Suprapubic skin (tissue), 4 donors: Measurements from ENCODE around the gene PRMT5. TPM values are rescaled to one million over a fixed set of nuclear protein-coding genes. Genes with fewer than 3 reads are reported as not detected.
"Not testable (repeated sequence)": the region's sequence is repeated elsewhere in the genome, so short reads cannot be mapped to it uniquely, and the experiment has no call there.

Experiments used
- DNase-seq, 2 donors: peaks; one replicate each; pipeline ENCODE4 v3.0.0-alpha.2; 2019; ENCODE audit warnings: low spot score in 2 of 2
- H3K27ac ChIP-seq: fragments of 200-600 bp; sonication (generic); one replicate; pipeline ENCODE4 v1.5.1; 2019
- H3K27me3 ChIP-seq: fragments of 200-600 bp; sonication (generic); one replicate; pipeline ENCODE4 v1.5.1; 2019
- H3K36me3 ChIP-seq: fragments of 200-600 bp; sonication (generic); one replicate; pipeline ENCODE4 v1.5.1; 2019
- H3K4me1 ChIP-seq: fragments of 200-600 bp; sonication (generic); one replicate; pipeline ENCODE4 v1.5.1; 2019
- H3K4me3 ChIP-seq: fragments of 200-600 bp; sonication (generic); one replicate; pipeline ENCODE4 v1.5.1; 2019; ENCODE audit warnings: mild to moderate bottlenecking
- H3K9me3 ChIP-seq: fragments of 200-600 bp; sonication (generic); one replicate; pipeline ENCODE4 v1.5.1; 2019
- EP300 ChIP-seq: sonication (generic); formaldehyde crosslinking; IDR thresholded peaks from one replicate; pipeline ENCODE4 v1.6.1; 2017; ENCODE audit warnings: antibody characterized with exemption
- POLR2A ChIP-seq, 2 donors: fragments of 450-650 bp; IDR thresholded peaks; one replicate each; pipeline ENCODE4 v1.6.1; 2017; ENCODE audit warnings: antibody characterized with exemption in 2 of 2, mild to moderate bottlenecking in 2 of 2, moderate library complexity in 2 of 2
- POLR2AphosphoS5 ChIP-seq, 3 donors: sonication (generic); formaldehyde crosslinking; IDR thresholded peaks; one replicate each; pipeline ENCODE4 v1.6.1; 2017; ENCODE audit warnings: antibody characterized with exemption in 3 of 3
- WGBS: methylation state at CpG from one replicate; pipeline ENCODE4 v1.1.5; 2018; 5-methylcytosine and 5-hydroxymethylcytosine counted together
- total RNA-seq, 4 donors: library from RNA; depleted of rRNA; stranded (reverse); fragments of >200 nt; gene quantifications; one replicate each; pipeline ENCODE4 v1.1.0, GENCODE V29; 2016
- TF ChIP-seq, protein P1 (sequence below), 2 donors: fragments of 200-600 bp in 1 of 2; fragments of 450-650 bp in 1 of 2; sonication (generic) in 1 of 2; IDR thresholded peaks; one replicate each; pipeline ENCODE4 v1.5.1; 2016 to 2019; ENCODE audit warnings: antibody characterized with exemption in 2 of 2, mild to moderate bottlenecking in 1 of 2, moderate library complexity in 1 of 2

PRMT5 gene
- total RNA-seq, 4 donors from 2014 or later: 44.0 to 58.4 (median 50.3) TPM

DNA sequence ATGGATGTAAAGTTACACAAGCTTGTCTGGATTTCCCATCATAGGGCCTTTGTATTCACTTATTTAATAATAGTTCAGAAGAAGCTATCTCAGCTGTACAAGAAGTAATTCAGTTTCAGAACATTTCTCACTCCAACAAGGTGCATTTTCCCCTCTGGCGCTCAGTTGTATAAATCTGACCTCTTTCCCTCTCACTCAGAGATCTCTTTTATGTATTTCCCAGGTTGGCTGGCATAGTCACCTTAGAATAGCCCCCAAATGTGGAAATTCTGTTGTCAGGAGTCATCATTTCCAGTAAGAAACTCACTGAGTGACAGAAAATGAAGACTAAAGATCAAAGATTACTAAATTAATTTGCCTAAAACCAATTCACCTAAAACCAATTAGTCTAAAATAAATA, 42.0 kb upstream of the PRMT5 start:
- WGBS: 100% methylated on average over 1 of the region's 1 CpG
- Histone ChIP-seq H3K4me3 (no peak overlapping the region), H3K27ac (no peak overlapping the region), H3K9me3 (no peaks in the 10 kb centered on the region), H3K27me3 (no peaks in the 10 kb centered on the region), H3K4me1 (peaks cover 14% of the 10 kb centered on the region), H3K36me3 (peaks cover 12% of the 10 kb centered on the region)
- TF ChIP-seq POLR2A (IDR thresholded peaks at IDR 0.05): no peak
- TF ChIP-seq EP300: no peak
- no peak for TF ChIP-seq POLR2AphosphoS5 (IDR thresholded peaks at IDR 0.05)
- TF ChIP-seq, protein P1, sequence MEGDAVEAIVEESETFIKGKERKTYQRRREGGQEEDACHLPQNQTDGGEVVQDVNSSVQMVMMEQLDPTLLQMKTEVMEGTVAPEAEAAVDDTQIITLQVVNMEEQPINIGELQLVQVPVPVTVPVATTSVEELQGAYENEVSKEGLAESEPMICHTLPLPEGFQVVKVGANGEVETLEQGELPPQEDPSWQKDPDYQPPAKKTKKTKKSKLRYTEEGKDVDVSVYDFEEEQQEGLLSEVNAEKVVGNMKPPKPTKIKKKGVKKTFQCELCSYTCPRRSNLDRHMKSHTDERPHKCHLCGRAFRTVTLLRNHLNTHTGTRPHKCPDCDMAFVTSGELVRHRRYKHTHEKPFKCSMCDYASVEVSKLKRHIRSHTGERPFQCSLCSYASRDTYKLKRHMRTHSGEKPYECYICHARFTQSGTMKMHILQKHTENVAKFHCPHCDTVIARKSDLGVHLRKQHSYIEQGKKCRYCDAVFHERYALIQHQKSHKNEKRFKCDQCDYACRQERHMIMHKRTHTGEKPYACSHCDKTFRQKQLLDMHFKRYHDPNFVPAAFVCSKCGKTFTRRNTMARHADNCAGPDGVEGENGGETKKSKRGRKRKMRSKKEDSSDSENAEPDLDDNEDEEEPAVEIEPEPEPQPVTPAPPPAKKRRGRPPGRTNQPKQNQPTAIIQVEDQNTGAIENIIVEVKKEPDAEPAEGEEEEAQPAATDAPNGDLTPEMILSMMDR (IDR thresholded peaks at IDR 0.05): no peak
- no peak for DNase-seq

- TF ChIP-seq, protein P1 (IDR thresholded peaks at IDR 0.05): no peak
- no peak for TF ChIP-seq POLR2AphosphoS5 (IDR thresholded peaks at IDR 0.05)
- TF ChIP-seq EP300: no peak
- TF ChIP-seq POLR2A (IDR thresholded peaks at IDR 0.05): no peak
- WGBS: 53% methylated on average over 4 of the region's 4 CpGs
- Histone ChIP-seq H3K27ac (no peak overlapping the region), H3K4me1 (no peaks in the 10 kb centered on the region), H3K9me3 (no peaks in the 10 kb centered on the region), H3K27me3 (no peaks in the 10 kb centered on the region), H3K4me3 (no peak overlapping the region), H3K36me3 (no peaks in the 10 kb centered on the region)
- peak in 1 of 2 donors; percentile 7 for DNase-seq
These were observed 37.6 kb upstream of the PRMT5 start for GRCh38 chr14:22966783-22967269.

- H3K4me1 ChIP-seq, H3K9me3 ChIP-seq, H3K27ac ChIP-seq, H3K27me3 ChIP-seq, H3K4me3 ChIP-seq, H3K36me3 ChIP-seq: not testable (repeated sequence)
- 68% methylated on average over 15 of the region's 15 CpGs for WGBS
- peak in 1 of 2 donors; percentile 8 for DNase-seq
These were observed 37.0 kb upstream of the PRMT5 start for GRCh38 chr14:22965916-22966782.

- H3K36me3 ChIP-seq: no peaks in the 10 kb centered on the region
- 97% methylated on average over 6 of the region's 6 CpGs for WGBS
- no peak for TF ChIP-seq POLR2AphosphoS5 (IDR thresholded peaks at IDR 0.05)
- TF ChIP-seq EP300: no peak
- TF ChIP-seq, protein P1 (IDR thresholded peaks at IDR 0.05): no peak
- no peak for TF ChIP-seq POLR2A (IDR thresholded peaks at IDR 0.05)
These were observed 33.0 kb upstream of the PRMT5 start for GRCh38 chr14:22962061-22962676.

GRCh38 chr14:22955702-22956569, 26.8 kb upstream of the PRMT5 start:
- peak in 1 of 2 donors; percentile 34 for DNase-seq
- peak overlapping the region; percentile 93 for H3K27ac ChIP-seq
- 16% methylated on average over 19 of the region's 19 CpGs for WGBS
- peak overlapping the region; percentile 65 for H3K4me3 ChIP-seq
- H3K36me3 ChIP-seq: peaks cover 16% of the 10 kb centered on the region
- no peaks in the 10 kb centered on the region for H3K27me3 ChIP-seq
- H3K9me3 ChIP-seq: no peaks in the 10 kb centered on the region
- peaks cover 17% of the 10 kb centered on the region for H3K4me1 ChIP-seq
- TF ChIP-seq POLR2AphosphoS5 (IDR thresholded peaks at IDR 0.05) (no peak), EP300 (no peak), POLR2A (IDR thresholded peaks at IDR 0.05) (no peak)
- TF ChIP-seq, protein P1 (IDR thresholded peaks at IDR 0.05): no peak

More at GRCh38 chr14:22962061-22962676, 33.0 kb upstream of the PRMT5 start:
- Histone ChIP-seq H3K9me3 (no peaks in the 10 kb centered on the region), H3K4me3 (no peak overlapping the region), H3K27me3 (no peaks in the 10 kb centered on the region), H3K4me1 (peaks cover 5% of the 10 kb centered on the region), H3K27ac (no peak overlapping the region)
- DNase-seq: no peak
